ENCODE measurements around the gene AHNAK.

DNA sequence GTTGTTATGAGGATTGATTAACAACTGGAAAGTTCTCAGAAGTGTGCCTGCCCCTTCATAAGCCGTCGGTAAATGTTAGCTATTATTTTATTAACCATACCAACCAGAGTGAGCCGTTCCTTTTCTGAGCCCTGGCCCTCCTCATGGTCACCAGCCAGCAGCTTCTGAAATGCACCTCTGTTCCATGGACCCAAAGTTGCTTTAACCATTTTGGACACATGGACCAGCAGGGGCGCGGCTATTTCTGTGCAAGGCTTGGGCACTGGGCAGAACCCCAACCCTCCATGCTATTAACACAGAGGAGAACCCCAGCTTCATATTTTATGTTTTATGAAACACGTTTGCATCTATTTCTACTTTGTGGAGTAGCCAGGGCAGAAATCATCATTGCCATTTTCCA lies 146.3 kb downstream of the AHNAK start:
- TF ChIP-seq, protein P1, sequence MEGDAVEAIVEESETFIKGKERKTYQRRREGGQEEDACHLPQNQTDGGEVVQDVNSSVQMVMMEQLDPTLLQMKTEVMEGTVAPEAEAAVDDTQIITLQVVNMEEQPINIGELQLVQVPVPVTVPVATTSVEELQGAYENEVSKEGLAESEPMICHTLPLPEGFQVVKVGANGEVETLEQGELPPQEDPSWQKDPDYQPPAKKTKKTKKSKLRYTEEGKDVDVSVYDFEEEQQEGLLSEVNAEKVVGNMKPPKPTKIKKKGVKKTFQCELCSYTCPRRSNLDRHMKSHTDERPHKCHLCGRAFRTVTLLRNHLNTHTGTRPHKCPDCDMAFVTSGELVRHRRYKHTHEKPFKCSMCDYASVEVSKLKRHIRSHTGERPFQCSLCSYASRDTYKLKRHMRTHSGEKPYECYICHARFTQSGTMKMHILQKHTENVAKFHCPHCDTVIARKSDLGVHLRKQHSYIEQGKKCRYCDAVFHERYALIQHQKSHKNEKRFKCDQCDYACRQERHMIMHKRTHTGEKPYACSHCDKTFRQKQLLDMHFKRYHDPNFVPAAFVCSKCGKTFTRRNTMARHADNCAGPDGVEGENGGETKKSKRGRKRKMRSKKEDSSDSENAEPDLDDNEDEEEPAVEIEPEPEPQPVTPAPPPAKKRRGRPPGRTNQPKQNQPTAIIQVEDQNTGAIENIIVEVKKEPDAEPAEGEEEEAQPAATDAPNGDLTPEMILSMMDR (IDR thresholded peaks at IDR 0.05): no peak
- no peak for TF ChIP-seq POLR2A (IDR thresholded peaks at IDR 0.05)

All from ovary (tissue), 3 donors.